Measurements from ENCODE around the gene INPPL1. TPM values are rescaled to one million over a fixed set of nuclear protein-coding genes. Genes with fewer than 3 reads are reported as not detected.
A peak's percentile ranks its signal among the peaks of the same experiment; 100 is the strongest.

INPPL1 gene
- total RNA-seq, 2 donors from 2014 or later: 47.2 to 53.7 TPM

- H3K36me3 ChIP-seq (replicated peaks in 1 of 2; ENCODE audit: insufficient read depth in 1 of 2, low read depth in 2 of 2): peaks cover 0 to 2% of the 10 kb centered on the region in 2 donors
- TF ChIP-seq POLR2A (IDR thresholded peaks at IDR 0.05) (no peak), CTCF (IDR thresholded peaks at IDR 0.05) (peak in 6 of 7 experiments; percentile 61 to 76 (median 64))
- no peaks in the 10 kb centered on the region for H3K9me3 ChIP-seq
- peaks cover 22% of the 10 kb centered on the region for H3K4me1 ChIP-seq
- H3K27ac ChIP-seq: no peak overlapping the region
- H3K27me3 ChIP-seq: peaks cover 0 to 19% of the 10 kb centered on the region in 2 donors
- peak; percentile 65 for ATAC-seq
- 36 to 39% methylated on average over 9 to 16 of the region's 16 CpGs for WGBS, 2 donors
- H3K4me3 ChIP-seq: no peak overlapping the region
- peak; percentile 61 to 62 (median 62) for DNase-seq
- intact Hi-C loops (cut with DNase I): no loop called here
Observed at GRCh38 chr11:72238040-72238450, 13.5 kb downstream of the INPPL1 start.

- no peak overlapping the region for H3K4me3 ChIP-seq
- 67 to 75% methylated on average over 21 to 28 of the region's 28 CpGs for WGBS, 2 donors
- H3K36me3 ChIP-seq (replicated peaks in 1 of 2; ENCODE audit: insufficient read depth in 1 of 2, low read depth in 2 of 2): peaks cover 0 to 2% of the 10 kb centered on the region in 2 donors
- DNase-seq (no peak), ATAC-seq (no peak)
- H3K27ac ChIP-seq: no peak overlapping the region
- H3K27me3 ChIP-seq: peaks cover 0 to 26% of the 10 kb centered on the region in 2 donors
- intact Hi-C loops (cut with DNase I): no loop called here
- TF ChIP-seq POLR2A (IDR thresholded peaks at IDR 0.05) (no peak), CTCF (IDR thresholded peaks at IDR 0.05) (no peak)
- H3K4me1 ChIP-seq: peaks cover 22% of the 10 kb centered on the region
- no peaks in the 10 kb centered on the region for H3K9me3 ChIP-seq
Observed at GRCh38 chr11:72238492-72239312, 14.1 kb downstream of the INPPL1 start.

GRCh38 chr11:72239313-72239848 lies 14.8 kb downstream of the INPPL1 start:
- Histone ChIP-seq H3K4me3 (no peak overlapping the region), H3K27ac (no peak overlapping the region), H3K27me3 (peaks cover 0 to 32% of the 10 kb centered on the region in 2 donors), H3K9me3 (no peaks in the 10 kb centered on the region), H3K36me3 (replicated peaks in 1 of 2; ENCODE audit: insufficient read depth in 1 of 2, low read depth in 2 of 2) (no peaks in the 10 kb centered on the region), H3K4me1 (peaks cover 28% of the 10 kb centered on the region)
- WGBS, 2 donors: 13% methylated on average over 9 to 24 of the region's 25 CpGs
- TF ChIP-seq CTCF (IDR thresholded peaks at IDR 0.05): no peak
- TF ChIP-seq POLR2A (IDR thresholded peaks at IDR 0.05): no peak
- ATAC-seq (no peak), DNase-seq (no peak)
- intact Hi-C loops (cut with DNase I): no loop called here

- WGBS, 2 donors: 3 to 9% methylated on average over 8 to 65 of the region's 69 CpGs
- Histone ChIP-seq H3K9me3 (no peaks in the 10 kb centered on the region), H3K27me3 (peaks cover 0 to 38% of the 10 kb centered on the region in 2 donors), H3K4me1 (peaks cover 30% of the 10 kb centered on the region), H3K4me3 (no peak overlapping the region), H3K27ac (no peak overlapping the region), H3K36me3 (replicated peaks in 1 of 2; ENCODE audit: insufficient read depth in 1 of 2, low read depth in 2 of 2) (no peaks in the 10 kb centered on the region)
- no peak for TF ChIP-seq POLR2A (IDR thresholded peaks at IDR 0.05)
- peak in 2 of 7 experiments; percentile 33 to 34 for TF ChIP-seq CTCF (IDR thresholded peaks at IDR 0.05)
- intact Hi-C loops (cut with DNase I): no loop called here
- peak; percentile 55 to 63 (median 62) for DNase-seq
- ATAC-seq: peak; percentile 66
Observed at GRCh38 chr11:72239849-72240460, 15.4 kb downstream of the INPPL1 start.

Data from body of pancreas (tissue), 4 donors.